Gastrocnemius medialis (tissue), 4 donors: Measurements from ENCODE around the gene VHLL. TPM values are rescaled to one million over a fixed set of nuclear protein-coding genes. Genes with fewer than 3 reads are reported as not detected.

Source experiments
- ATAC-seq, 2 donors: fragments of 150-250 bp; one replicate each; pipeline ENCODE4 v1.9.1; 2016
- DNase-seq, 2 donors: peaks; one replicate each; pipeline ENCODE4 v3.0.0-alpha.2; 2019
- H3K27ac ChIP-seq, 4 donors: fragments of 200-600 bp; sonication (generic); 1 replicate in 1 of 4; 2 replicates in 3 of 4; pipeline ENCODE4 v1.5.1; 2016 to 2018; ENCODE audit warnings: mild to moderate bottlenecking in 2 of 4, moderate library complexity in 1 of 4
- H3K27me3 ChIP-seq, 3 donors: fragments of 200-600 bp; sonication (generic) in 2 of 3; 1 replicate in 1 of 3; 2 replicates in 2 of 3; pipeline versions ENCODE4 v1.5.1 to v1.6.0; 2016 to 2019; ENCODE audit warnings: mild to moderate bottlenecking in 1 of 3, moderate library complexity in 1 of 3
- H3K36me3 ChIP-seq, 2 donors: fragments of 200-600 bp; sonication (generic) in 1 of 2; one replicate each; pipeline ENCODE4 v1.5.1; 2017 to 2018
- H3K4me1 ChIP-seq, 2 donors: fragments of 200-600 bp; sonication (generic) in 1 of 2; one replicate each; pipeline ENCODE4 v1.5.1; 2016 to 2017; ENCODE audit warnings: mild to moderate bottlenecking in 2 of 2
- H3K4me3 ChIP-seq, 4 donors: fragments of 200-600 bp; sonication (generic) in 3 of 4; 1 replicate in 1 of 4; 2 replicates in 3 of 4; pipeline ENCODE4 v1.5.1; 2016 to 2019; ENCODE audit warnings: mild to moderate bottlenecking in 2 of 4
- H3K9me3 ChIP-seq, 3 donors: fragments of 200-600 bp; sonication (generic) in 2 of 3; 1 replicate in 1 of 3; 2 replicates in 2 of 3; pipeline ENCODE4 v1.5.1; 2016 to 2019
- CTCF ChIP-seq, 5 experiments: fragments of 450-650 bp in 3 of 5; fragments of 200-600 bp in 2 of 5; sonication (generic) in 2 of 5; IDR thresholded peaks in 4 of 5; conservative IDR thresholded peaks in 1 of 5; 1 replicate in 4 of 5; 2 replicates in 1 of 5; pipeline ENCODE4 v1.5.1; 2016 to 2019; ENCODE audit warnings: antibody characterized with exemption in 5 of 5, mild to moderate bottlenecking in 3 of 5, moderate library complexity in 3 of 5
- POLR2A ChIP-seq, 2 donors: fragments of 450-650 bp; IDR thresholded peaks; one replicate each; pipeline ENCODE4 v1.6.1; 2017; ENCODE audit warnings: antibody characterized with exemption in 2 of 2, mild to moderate bottlenecking in 2 of 2, moderate library complexity in 2 of 2
- in situ Hi-C, 4 donors: fragments of 200-750 bp; cut with MboI; loops; one replicate each; pipeline versions ENCODE4 v1.15.0 to v1.8.0; 2017; ENCODE audit warnings: low sequenced_read_pairs in 4 of 4
- intact Hi-C: fragments of 100-400 bp; cut with DNase I; formaldehyde crosslinking; loops from one replicate; pipeline ENCODE4 v1.15.1; 2023; ENCODE audit warnings: low total_unique reads
- total RNA-seq, 4 donors: library from RNA; depleted of rRNA; stranded (reverse); fragments of >200 nt; gene quantifications; one replicate each; pipeline versions ENCODE4 v1.1.0 to v1.2.3, GENCODE V29; 2016

VHLL gene
- total RNA-seq, 4 donors from 2014 or later: not detected

- H3K36me3 ChIP-seq: no peaks in the 10 kb centered on the region
These were observed 13.0 kb downstream of the VHLL start for GRCh38 chr1:156286061-156286460.

GRCh38 chr1:156285437-156285836, 13.7 kb downstream of the VHLL start:
- H3K36me3 ChIP-seq: no peaks in the 10 kb centered on the region
- intact Hi-C loops (no loop called here), in situ Hi-C loops (no loop called here)
- DNase-seq (no peak), ATAC-seq (no peak)
- H3K27me3 ChIP-seq: no peaks in the 10 kb centered on the region
- TF ChIP-seq POLR2A (IDR thresholded peaks at IDR 0.05) (no peak), CTCF (IDR thresholded peaks at IDR 0.05 in 4 of 5, conservative IDR thresholded peaks at IDR 0.05 in 1 of 5) (no peak)
- no peaks in the 10 kb centered on the region for H3K9me3 ChIP-seq
- H3K4me1 ChIP-seq: peaks cover 20 to 24% of the 10 kb centered on the region in 2 donors
- no peak overlapping the region for H3K27ac ChIP-seq
- no peak overlapping the region for H3K4me3 ChIP-seq

More at GRCh38 chr1:156286061-156286460, 13.0 kb downstream of the VHLL start:
- Histone ChIP-seq H3K27ac (no peak overlapping the region), H3K9me3 (no peaks in the 10 kb centered on the region), H3K4me1 (peaks cover 17% of the 10 kb centered on the region in 2 donors), H3K4me3 (no peak overlapping the region), H3K27me3 (no peaks in the 10 kb centered on the region)
- in situ Hi-C loops: no loop called here
- intact Hi-C loops: no loop called here
- DNase-seq: no peak
- ATAC-seq: no peak
- TF ChIP-seq POLR2A (IDR thresholded peaks at IDR 0.05) (no peak), CTCF (IDR thresholded peaks at IDR 0.05 in 4 of 5, conservative IDR thresholded peaks at IDR 0.05 in 1 of 5) (no peak)

- TF ChIP-seq CTCF (IDR thresholded peaks at IDR 0.05 in 4 of 5, conservative IDR thresholded peaks at IDR 0.05 in 1 of 5) (no peak), POLR2A (IDR thresholded peaks at IDR 0.05) (no peak)
- H3K27me3 ChIP-seq: no peaks in the 10 kb centered on the region
- H3K36me3 ChIP-seq: no peaks in the 10 kb centered on the region
- peaks cover 27 to 30% of the 10 kb centered on the region in 2 donors for H3K4me1 ChIP-seq
- H3K4me3 ChIP-seq: no peak overlapping the region
- ATAC-seq: no peak
- no peaks in the 10 kb centered on the region for H3K9me3 ChIP-seq
- intact Hi-C loops: loop anchor here (5.0 kb wide), 2 partner anchors 187 to 223 kb away; no protein-coding TSS in a partner anchor
- in situ Hi-C loops: no loop called here
- no peak for DNase-seq
- H3K27ac ChIP-seq: no peak overlapping the region
These were observed 14.3 kb downstream of the VHLL start for GRCh38 chr1:156284757-156285156.

- Histone ChIP-seq H3K27me3 (no peaks in the 10 kb centered on the region), H3K9me3 (no peaks in the 10 kb centered on the region), H3K4me3 (peak within 1 kb of the TSS; percentile 72 to 97 (median 82)), H3K36me3 (peaks cover 0 to 2% of the 10 kb centered on the region in 2 donors), H3K27ac (peak within 1 kb of the TSS; percentile 90 to 99 (median 94)), H3K4me1 (peaks cover 27 to 33% of the 10 kb centered on the region in 2 donors)
- ATAC-seq (no peak), DNase-seq (no peak)
- TF ChIP-seq POLR2A (IDR thresholded peaks at IDR 0.05) (no peak), CTCF (IDR thresholded peaks at IDR 0.05 in 4 of 5, conservative IDR thresholded peaks at IDR 0.05 in 1 of 5) (no peak)
- in situ Hi-C loops: no loop called here
- intact Hi-C loops: loop anchor here (5.0 kb wide), 2 partner anchors 187 to 223 kb away; no protein-coding TSS in a partner anchor
These were observed 15.0 kb downstream of the VHLL start, which contains the start of gene TMEM79 for GRCh38 chr1:156284112-156284511. Gene TMEM79 (plus strand): TSS chr1:156284325. CDS start chr1:156285227, 902 bp downstream.
